GM23248 (cell line): Measurements from ENCODE around the gene SELP.

ENCODE experiments used
- EZH2 ChIP-seq: fragments of 200-600 bp; sonication (generic); IDR thresholded peaks from 2 replicates; pipeline ENCODE4 v1.6.1; 2018; ENCODE audit warnings: antibody characterized with exemption, mild to moderate bottlenecking; ENCODE audit not compliant: insufficient read depth, poor library complexity, severe bottlenecking
- EZH2phosphoT487 ChIP-seq: fragments of 200-600 bp; sonication (generic); IDR thresholded peaks from 2 replicates; pipeline ENCODE4 v1.6.1; 2018; ENCODE audit warnings: antibody characterized with exemption, moderate library complexity, mild to moderate bottlenecking, low read depth; ENCODE audit not compliant: insufficient read depth

DNA sequence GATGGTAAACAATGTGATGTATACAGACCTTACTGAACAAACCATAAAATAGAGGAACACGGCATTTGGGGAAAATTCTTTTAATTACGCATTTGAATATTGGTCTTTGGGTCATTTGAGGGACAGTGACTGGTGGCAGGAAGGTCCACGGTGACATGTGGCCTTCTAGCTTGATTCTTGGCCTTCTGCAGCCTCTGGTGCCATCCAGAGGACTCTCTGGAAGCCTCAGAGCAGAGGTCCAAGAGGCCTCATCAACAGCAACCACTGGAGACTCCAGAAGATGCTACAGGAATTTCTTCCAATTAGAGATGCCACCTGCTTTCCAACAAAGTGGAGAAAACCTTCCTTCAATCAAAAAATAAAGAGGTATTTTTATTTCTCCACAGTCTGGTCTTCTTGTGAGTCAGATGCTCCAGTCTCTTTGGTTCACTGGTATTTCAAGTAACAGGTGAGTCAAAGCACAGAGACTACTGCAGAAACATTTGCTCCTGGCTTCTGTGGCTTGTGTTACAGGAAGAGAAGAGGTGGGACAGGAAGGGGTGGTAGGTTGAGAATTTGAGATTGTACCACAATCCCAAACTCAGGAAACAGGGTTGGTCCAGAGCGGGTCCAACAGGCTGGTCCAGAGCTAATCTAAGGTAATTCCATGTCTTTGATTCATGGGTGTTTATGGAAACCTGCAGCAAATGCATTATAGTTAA, 41.0 kb downstream of the SELP start:
- TF ChIP-seq EZH2 (no peak), EZH2phosphoT487 (no peak)
